GM19395 (cell line): ENCODE results near the gene C17orf67.

Experiments
- ATAC-seq: cut with Tn5 transposase; IDR thresholded peaks from one replicate; pipeline ENCODE4 v1.9.1; 2021; ENCODE audit warnings: mild to moderate bottlenecking, moderate library complexity; ENCODE audit not compliant: unreplicated experiment

Gene C17orf67

DNA sequence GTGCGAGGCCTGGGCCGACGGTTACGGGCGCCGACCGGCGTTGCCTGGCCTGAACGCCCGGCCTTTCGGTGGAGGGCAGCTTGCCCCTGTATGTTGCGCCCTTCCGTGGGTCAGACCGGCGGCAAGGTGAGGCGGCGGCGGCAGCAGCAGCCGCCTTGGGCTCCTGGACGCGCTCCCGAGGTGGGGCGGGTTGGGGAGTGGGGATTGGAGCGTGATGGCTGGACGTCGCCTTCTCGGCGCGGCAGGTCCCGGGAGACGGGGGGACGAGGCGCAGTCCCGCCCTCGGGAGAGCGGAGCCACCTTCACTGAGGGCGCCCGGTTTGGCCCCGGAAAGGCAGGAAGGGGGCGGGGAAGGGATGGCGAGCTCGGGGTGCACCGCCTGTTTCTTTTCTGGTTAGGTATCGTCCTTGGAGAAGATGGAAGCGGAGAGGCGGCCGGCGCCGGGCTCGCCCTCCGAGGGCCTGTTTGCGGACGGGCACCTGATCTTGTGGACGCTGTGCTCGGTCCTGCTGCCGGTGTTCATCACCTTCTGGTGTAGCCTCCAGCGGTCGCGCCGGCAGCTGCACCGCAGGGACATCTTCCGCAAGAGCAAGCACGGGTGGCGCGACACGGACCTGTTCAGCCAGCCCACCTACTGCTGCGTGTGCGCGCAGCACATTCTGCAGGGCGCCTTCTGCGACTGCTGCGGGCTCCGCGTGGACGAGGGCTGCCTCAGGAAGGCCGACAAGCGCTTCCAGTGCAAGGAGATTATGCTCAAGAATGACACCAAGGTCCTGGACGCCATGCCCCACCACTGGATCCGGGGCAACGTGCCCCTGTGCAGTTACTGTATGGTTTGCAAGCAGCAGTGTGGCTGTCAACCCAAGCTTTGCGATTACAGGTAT lies 902 bp upstream of the C17orf67 start:
- ATAC-seq = peak; percentile 40

DNA sequence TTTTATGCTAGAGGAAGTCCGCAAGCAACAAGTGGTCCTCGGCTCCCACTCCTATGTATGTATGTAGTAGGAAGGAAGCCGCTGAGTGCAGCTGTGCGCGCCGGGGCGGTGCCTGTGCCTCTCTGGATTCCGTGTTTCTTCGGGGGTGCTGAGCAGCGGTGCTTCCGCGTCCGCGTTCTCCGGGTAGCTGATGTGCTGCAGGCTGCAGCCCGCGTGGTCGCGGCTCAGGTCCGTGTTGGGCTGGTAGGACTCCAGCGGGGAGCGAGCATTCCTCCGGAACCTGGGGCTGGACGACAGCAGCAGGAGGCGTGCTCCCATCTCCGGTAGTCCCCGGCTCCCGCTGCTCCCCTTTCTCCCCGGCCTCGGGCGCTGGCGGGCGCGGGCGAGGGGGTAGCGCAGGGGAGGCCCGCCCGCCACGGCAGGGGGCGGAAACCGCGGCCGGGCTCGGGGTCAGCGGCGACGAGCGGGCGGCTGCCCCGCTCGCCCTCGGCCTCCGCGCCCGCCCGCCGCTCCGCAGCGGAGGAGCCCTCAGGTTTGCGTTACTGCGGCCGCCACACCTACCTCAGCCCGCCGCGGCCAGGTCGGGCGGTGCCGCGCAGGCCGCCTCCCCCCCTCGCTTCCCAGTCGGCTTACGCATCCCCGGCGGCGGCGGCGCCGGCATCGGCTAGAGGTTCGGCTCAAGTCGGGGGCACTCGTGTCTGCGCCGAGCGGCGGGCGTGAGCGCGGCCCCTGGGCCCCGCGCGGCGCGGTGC lies 487 bp downstream of the C17orf67 start:
- peak; percentile 55 for ATAC-seq

GRCh38 chr17:56832446-56832845 lies 1.3 kb downstream of the C17orf67 start:
- no peak for ATAC-seq

- ATAC-seq = no peak
These were observed 2.2 kb downstream of the C17orf67 start for GRCh38 chr17:56831369-56832095.

- ATAC-seq = no peak
These were observed 2.9 kb downstream of the C17orf67 start for GRCh38 chr17:56830726-56831368.

DNA sequence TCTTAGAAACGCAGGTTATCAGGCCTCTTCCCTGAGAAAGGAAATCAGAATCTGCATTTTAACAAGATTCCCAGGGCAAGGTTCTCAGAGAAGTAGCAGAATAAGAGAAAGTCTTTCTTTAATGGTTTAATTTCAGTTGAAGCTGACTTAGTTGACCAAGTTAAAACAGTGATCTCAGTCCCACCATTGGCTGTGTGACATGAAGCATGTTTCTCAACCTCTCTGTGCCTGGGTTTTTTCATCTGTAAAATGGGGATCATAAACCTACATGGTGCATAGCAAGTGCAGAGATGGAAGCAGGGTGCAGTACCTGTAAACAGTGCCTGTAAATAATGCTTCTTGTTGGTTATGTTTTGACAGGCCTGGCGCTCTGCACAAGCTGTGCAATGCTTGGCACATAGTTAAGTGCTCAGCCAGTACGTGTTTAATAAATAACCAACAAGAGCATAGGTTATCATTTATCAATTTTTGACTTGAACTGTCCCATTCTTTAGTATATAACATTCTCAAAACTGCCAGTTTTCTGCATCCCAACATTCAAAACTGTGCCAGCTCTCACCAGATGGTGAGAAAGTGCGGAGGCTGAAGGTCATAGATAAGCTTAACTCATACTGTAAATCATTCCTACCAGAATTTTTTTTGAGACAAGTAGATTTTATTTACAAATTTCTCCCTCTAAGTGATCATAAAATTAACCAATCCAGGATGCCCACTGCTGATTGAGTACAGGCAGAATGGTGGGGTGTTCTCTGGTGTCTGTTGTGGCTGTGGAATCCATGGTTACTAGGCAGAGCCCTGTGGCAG lies 6.9 kb downstream of the C17orf67 start:
- no peak for ATAC-seq

DNA sequence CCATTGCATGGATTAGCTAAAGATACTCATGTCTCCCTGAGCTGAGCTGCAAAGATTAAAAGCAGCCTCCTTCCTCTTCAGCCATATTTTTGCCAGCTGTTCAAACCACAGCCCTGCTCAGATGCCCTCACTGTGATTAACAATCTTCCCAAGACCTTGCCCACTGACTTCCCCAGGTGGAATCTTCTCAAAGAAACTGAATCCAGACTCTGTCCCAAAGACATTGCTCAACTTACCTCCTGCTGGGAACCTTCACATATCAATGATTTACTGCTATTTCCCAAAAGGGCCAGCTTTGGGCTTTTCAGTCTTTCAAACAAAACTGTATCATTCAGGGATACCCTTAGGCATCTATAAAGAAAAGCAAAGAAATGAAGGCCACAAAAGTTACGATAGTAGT lies 9.2 kb downstream of the C17orf67 start:
- ATAC-seq = no peak

- ATAC-seq = no peak
These were observed 9.9 kb downstream of the C17orf67 start for GRCh38 chr17:56823848-56824247.

GRCh38 chr17:56822725-56823124 lies 11.0 kb downstream of the C17orf67 start:
- no peak for ATAC-seq

- no peak for ATAC-seq
These were observed 11.7 kb downstream of the C17orf67 start for GRCh38 chr17:56821847-56822534.

GRCh38 chr17:56820207-56820606 lies 13.5 kb downstream of the C17orf67 start:
- ATAC-seq = no peak

DNA sequence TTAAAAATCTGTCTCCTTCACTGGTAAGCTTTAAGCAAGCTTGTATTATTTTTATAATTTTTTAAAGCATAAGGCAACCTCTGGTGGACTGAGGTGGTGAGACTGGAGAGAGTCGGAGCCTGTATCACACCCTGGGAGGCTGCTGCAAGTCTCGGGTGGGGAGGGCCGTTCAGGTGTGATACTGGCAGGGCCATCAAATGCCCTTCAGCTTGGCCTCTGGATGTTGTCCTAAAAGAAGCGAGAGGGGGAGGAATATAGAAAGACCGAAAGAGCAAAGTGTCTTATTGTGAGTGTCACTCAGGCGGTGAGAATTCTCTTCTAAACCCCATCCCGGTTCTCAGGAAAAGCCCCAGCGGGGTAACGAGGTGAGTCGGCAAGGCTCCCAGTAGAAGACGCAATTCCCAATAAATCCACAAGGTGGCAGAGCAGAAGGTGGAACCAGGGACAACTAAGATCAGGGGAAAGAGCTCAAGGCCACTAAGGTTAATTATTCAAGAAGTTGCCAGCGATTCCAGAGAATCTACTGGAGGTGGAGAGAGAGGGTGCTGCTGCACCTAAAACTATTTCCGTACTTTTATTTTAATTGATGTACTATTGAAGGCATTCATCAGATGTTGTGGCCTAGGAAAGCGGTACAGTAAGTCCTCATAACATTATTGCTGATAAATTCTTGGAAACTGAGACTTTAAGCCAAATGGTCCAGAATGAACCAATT lies 14.1 kb downstream of the C17orf67 start:
- peak; percentile 68 for ATAC-seq

GRCh38 chr17:56819030-56819429 lies 14.7 kb downstream of the C17orf67 start:
- ATAC-seq = no peak

- ATAC-seq = no peak
These were observed 16.7 kb downstream of the C17orf67 start for GRCh38 chr17:56817066-56817465.

DNA sequence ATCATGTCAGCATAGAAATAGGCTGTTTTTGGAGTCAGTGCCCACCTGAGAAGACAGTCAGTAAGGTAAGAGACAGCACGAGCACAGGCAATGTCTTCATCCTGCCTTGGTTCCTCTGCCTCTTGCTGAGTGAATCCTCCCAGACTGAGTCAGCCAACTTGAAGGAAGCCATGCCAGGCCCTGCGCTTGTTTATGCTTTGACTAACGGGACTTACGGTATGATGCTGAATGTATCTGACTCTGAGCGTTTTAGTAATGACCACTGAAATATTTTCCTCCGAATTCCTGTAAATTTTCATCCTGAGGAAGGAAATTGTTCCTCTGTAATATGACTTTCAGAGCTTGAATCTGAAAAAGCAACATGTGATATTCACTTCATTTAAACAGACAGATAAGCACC lies 18.0 kb downstream of the C17orf67 start:
- ATAC-seq = no peak

- ATAC-seq = no peak
These were observed 20.8 kb downstream of the C17orf67 start for GRCh38 chr17:56812901-56813388.

GRCh38 chr17:56810891-56811775 lies 22.6 kb downstream of the C17orf67 start:
- no peak for ATAC-seq

DNA sequence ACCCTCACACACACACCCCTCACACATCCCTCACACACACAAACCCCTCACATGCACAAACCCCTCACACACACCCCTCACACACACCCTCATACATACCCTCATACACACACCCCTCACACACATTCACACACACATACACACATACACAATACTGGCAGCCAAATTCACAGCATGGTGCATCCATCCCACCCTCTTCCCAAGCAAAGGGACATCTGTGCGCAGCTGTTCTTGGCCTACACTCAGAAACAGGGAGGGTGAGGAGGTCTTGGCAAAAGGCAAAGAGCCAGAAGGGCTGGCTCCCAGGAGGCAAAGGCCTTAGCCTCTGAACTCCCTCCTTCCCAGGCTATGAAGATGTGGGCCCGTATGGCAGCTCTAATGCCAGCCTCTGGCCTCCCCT lies 23.4 kb downstream of the C17orf67 start:
- ATAC-seq = no peak
